Stimulated activated naive B cell treated with anti-CD40 and anti-IgM and Interleukin-4, amounts not matched to agents 10 μg/mL and 1 μg/mL and 100 μg/mL, for 72 hours (primary cell): ENCODE data around the gene PPP2R3C.
"Not testable (repeated sequence)": the region's sequence is repeated elsewhere in the genome, so short reads cannot be mapped to it uniquely, and the experiment has no call there.

Experiments used
- ATAC-seq, 2 donors: fragments of 150-1000 bp; cut with Tn5 transposase; replicated peaks; 2 replicates each; pipeline ENCODE4 v1.10.0; 2021; ENCODE audit warnings: moderate library complexity in 1 of 2
- DNase-seq: peaks from one replicate; pipeline ENCODE4 v3.0.0; 2021
- H3K27ac Mint-ChIP-seq: one replicate; pipeline ENCODE4 v1.8.0; 2022; ENCODE audit warnings: mild to moderate bottlenecking, mixed read lengths
- H3K27me3 Mint-ChIP-seq, 2 donors: one replicate each; pipeline ENCODE4 v1.8.0; 2022; ENCODE audit warnings: mixed read lengths in 2 of 2
- H3K36me3 Mint-ChIP-seq, 2 donors: one replicate each; pipeline ENCODE4 v1.8.0; 2022; ENCODE audit warnings: mixed read lengths in 2 of 2, mild to moderate bottlenecking in 1 of 2
- H3K4me1 Mint-ChIP-seq, 2 donors: one replicate each; pipeline ENCODE4 v1.8.0; 2022; ENCODE audit warnings: mixed read lengths in 2 of 2, mild to moderate bottlenecking in 1 of 2
- H3K4me3 Mint-ChIP-seq, 2 donors: one replicate each; pipeline ENCODE4 v1.8.0; 2022; ENCODE audit warnings: mild to moderate bottlenecking in 2 of 2, mixed read lengths in 2 of 2, moderate library complexity in 1 of 2
- H3K9me3 Mint-ChIP-seq, 2 donors: one replicate each; pipeline ENCODE4 v1.8.0; 2022; ENCODE audit warnings: mixed read lengths in 2 of 2, mild to moderate bottlenecking in 1 of 2

The PPP2R3C gene

DNA sequence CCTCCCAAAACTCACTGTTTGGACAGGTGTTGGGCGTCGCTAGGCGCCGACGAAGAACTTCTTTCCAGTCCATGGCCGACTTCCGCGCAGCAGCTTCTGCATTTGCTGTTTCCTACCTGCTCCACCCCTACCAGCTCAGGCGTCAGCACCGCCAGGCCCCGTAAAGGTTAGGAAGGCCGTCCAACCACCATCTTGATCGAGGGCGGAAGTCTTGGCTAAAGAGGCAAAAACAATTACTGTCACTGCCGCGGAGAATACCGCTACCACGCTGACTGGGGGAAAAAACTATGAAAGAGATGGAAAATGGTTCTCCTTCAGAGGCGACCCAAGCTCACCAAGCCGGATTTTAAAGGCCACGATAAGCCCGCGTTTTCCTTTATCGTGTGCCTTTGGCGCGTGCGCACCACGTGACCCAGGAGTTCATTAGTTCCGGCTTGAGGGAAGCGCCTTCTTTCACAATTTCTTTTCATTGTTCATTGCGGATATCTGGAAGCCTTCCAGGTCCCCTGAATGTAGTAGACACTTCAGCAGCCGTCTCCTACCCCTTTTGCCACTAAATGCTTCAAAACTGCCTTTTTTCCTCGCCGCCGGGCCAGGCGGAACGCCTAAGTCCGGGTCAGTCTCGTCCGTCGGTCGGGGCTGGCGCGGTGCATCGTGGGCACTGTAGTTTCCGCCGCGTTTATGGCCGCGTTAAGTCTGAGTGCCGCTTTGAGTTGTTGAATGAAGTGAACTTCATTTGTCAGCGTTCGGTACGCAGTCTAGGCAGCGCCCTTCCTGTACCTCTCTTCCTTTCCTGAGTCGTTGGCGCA, at the start of gene PPP2R3C, which contains the start of gene PRORP:
TSS of gene PPP2R3C (minus strand) at position 104 of the 809 bp plus-strand sequence. CDS start at position 73, 31 bp downstream.
TSS of gene PRORP (plus strand) at position 666 of the 809 bp plus-strand sequence. CDS start 694 bp downstream, outside the sequence.
- Mint-ChIP-seq H3K4me1 (peaks cover 26 to 62% of the 10 kb centered on the region in 2 donors), H3K27ac (peak within 1 kb of the TSS; percentile 99), H3K36me3 (peaks cover 11 to 21% of the 10 kb centered on the region in 2 donors), H3K4me3 (peak within 1 kb of the TSS; percentile 88 to 95), H3K27me3 (no peaks in the 10 kb centered on the region), H3K9me3 (no peaks in the 10 kb centered on the region)
- ATAC-seq: peak; percentile 90 to 92
- DNase-seq: peak; percentile 90

DNA sequence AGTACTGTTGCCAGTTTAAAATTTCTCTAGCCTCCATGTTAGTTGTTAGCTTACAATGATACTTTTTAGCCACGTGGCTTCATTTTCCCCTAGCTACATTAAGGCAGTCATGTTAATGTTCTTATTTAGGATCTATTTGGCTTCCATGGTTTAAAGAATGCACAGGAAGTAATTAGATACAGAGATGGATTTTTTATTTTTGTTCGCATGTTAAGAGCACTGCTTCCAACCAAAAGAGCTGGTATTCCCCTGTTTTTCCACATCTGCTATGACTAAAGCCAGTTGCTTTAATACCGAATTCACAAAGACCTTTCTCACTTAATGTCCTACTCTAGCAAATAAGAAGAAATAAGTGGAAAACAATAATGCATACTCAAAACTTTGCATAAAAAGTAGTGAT, 45.7 kb upstream of the PPP2R3C start:
- Mint-ChIP-seq H3K27me3 (no peaks in the 10 kb centered on the region), H3K4me1 (peaks cover 0 to 4% of the 10 kb centered on the region in 2 donors), H3K36me3 (peaks cover 34 to 49% of the 10 kb centered on the region in 2 donors), H3K27ac (no peak overlapping the region), H3K4me3 (no peak overlapping the region), H3K9me3 (peaks cover 7 to 13% of the 10 kb centered on the region in 2 donors)
- DNase-seq (no peak), ATAC-seq (no peak)

DNA sequence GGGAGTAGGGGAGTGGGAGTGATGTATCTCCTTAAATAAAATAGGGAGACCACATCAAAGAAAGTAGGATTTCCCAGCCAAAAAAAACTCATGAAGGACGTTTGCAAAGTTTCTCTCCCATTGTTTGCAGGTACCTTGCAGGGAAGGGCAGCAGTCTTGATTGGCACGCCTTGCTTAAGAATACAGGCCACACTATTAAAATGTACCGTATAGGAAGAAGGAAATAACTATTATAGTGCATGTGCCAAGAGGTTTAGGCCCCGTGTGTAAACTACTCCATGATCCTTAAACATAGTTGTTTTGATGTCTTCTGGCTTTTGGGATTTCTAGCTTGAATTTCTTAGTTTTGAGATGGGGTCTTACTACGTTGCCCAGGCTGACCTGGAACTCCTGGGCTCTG, 43.1 kb upstream of the PPP2R3C start:
- Mint-ChIP-seq H3K4me1 (peaks cover 4 to 10% of the 10 kb centered on the region in 2 donors), H3K27ac (no peak overlapping the region), H3K4me3 (no peak overlapping the region), H3K27me3 (no peaks in the 10 kb centered on the region), H3K36me3 (peaks cover 27 to 38% of the 10 kb centered on the region in 2 donors), H3K9me3 (peaks cover 6 to 8% of the 10 kb centered on the region in 2 donors)
- ATAC-seq (no peak), DNase-seq (no peak)

DNA sequence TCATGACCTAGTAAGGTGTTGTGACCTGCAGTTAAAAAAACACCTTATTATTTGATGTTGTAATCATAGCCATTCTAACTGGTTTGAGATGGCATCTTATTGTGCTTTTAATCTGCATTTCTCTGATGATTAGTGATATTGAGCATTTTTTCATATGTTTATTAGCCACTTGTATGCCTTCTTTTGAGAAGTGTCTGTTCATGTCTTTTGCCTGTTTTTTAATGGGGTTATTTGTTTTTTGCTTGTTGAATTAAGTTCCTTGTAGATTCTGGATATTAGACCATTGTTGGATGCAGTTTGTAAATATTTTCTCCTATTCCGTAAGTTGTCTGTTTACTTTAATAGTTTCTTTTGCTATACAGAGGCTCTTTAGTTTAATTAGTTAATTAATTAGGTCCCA, 41.6 kb upstream of the PPP2R3C start:
- DNase-seq (no peak), ATAC-seq (no peak)
- no peak overlapping the region for H3K27ac Mint-ChIP-seq
- peaks cover 4 to 11% of the 10 kb centered on the region in 2 donors for H3K4me1 Mint-ChIP-seq
- H3K9me3 Mint-ChIP-seq: no peaks in the 10 kb centered on the region
- H3K36me3 Mint-ChIP-seq: peaks cover 28 to 37% of the 10 kb centered on the region in 2 donors
- no peaks in the 10 kb centered on the region for H3K27me3 Mint-ChIP-seq
- H3K4me3 Mint-ChIP-seq: no peak overlapping the region

DNA sequence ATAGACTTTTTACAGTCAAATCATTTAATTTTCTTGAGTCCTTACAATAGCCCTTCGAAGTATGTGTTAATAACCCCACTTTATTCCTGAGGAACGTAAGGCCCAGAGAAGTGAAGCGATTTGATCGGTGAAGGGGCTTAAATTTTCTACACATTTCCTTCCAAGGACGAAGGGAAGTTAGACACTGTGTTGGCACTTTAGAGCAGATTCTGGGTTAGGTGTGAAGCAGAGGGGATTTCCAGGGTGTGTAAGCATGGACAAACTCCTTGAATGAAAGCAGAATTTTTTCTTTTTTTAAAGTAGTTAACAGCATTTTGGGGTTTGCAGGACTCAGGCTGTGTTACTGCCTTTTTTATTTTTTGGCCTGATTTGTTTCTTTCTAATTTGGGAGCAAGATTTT, 39.4 kb upstream of the PPP2R3C start:
- peaks cover 23 to 35% of the 10 kb centered on the region in 2 donors for H3K36me3 Mint-ChIP-seq
- no peaks in the 10 kb centered on the region for H3K27me3 Mint-ChIP-seq
- DNase-seq: no peak
- ATAC-seq: no peak
- peaks cover 4 to 12% of the 10 kb centered on the region in 2 donors for H3K4me1 Mint-ChIP-seq
- H3K9me3 Mint-ChIP-seq: no peaks in the 10 kb centered on the region
- no peak overlapping the region for H3K4me3 Mint-ChIP-seq
- no peak overlapping the region for H3K27ac Mint-ChIP-seq

DNA sequence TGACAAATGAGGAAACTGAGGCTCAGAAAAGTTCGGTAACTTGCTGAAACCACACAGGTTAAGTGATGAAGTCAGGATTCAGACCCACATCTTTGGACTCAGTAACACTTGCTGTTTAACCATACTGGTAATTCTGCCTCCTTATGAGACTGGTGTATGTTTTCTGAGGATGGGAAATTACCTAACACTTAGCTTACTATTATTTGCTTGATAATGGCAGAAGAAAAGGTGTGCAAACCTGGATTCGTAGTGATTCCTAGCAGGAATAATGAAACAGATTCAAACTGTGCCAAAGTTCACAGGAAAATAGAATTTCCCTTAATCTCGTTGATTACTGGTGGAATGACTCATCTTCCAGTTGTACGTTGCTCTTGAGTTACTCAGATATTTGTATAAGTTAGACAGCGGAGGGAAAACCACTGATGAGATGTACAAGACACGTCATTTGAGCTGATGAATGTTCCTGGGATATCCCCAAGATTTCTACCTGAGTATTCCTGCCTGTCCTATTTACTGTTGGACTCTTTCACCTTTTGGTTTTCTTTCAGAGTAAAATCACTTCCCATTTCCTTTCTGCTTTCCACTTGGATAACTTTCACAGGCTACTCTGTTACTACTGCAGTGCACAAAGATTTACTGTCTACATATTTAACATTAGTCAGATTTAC, 38.1 kb upstream of the PPP2R3C start:
- ATAC-seq: no peak
- no peak for DNase-seq
- Mint-ChIP-seq H3K4me3 (no peak overlapping the region), H3K36me3 (peaks cover 22 to 27% of the 10 kb centered on the region in 2 donors), H3K9me3 (no peaks in the 10 kb centered on the region), H3K27me3 (no peaks in the 10 kb centered on the region), H3K4me1 (peaks cover 9 to 19% of the 10 kb centered on the region in 2 donors), H3K27ac (no peak overlapping the region)

DNA sequence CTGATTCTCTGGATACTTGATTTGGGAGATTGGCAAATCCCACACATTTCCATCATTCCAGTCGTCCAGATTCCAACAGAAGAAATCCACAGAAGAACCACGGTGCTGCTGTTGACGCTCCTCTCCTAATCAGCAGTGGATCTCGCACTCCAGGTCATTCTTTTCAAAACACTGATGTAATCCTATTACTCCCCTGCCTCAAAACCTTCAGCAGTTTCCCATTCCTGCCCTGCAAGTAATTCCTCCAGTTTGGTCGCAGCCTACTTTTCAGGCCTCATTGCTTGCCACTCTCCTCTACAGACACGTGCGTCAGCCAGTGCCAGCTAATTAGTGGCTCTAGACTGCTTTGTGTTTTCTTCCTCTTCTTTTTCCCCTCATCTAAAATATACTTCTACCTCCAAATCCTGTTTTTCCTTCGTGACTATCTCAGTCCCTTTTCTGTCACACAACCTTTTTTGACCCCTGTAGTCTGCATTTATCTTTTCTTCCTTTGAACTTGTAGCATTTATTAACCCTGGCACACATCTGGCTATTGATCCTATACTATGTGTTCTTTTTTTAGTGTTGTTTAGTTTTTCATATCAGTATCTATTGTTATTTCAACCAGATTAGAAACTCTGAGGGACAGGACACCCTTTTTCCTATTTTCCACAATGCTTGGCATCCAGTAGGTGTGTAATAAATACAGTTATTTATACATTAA, 37.3 kb upstream of the PPP2R3C start:
- Mint-ChIP-seq H3K9me3 (no peaks in the 10 kb centered on the region), H3K4me1 (peaks cover 9 to 19% of the 10 kb centered on the region in 2 donors), H3K27ac (no peak overlapping the region), H3K4me3 (peak overlapping the region in 1 of 2 donors; percentile 10), H3K36me3 (peaks cover 19 to 23% of the 10 kb centered on the region in 2 donors), H3K27me3 (no peaks in the 10 kb centered on the region)
- no peak for ATAC-seq
- DNase-seq: no peak

DNA sequence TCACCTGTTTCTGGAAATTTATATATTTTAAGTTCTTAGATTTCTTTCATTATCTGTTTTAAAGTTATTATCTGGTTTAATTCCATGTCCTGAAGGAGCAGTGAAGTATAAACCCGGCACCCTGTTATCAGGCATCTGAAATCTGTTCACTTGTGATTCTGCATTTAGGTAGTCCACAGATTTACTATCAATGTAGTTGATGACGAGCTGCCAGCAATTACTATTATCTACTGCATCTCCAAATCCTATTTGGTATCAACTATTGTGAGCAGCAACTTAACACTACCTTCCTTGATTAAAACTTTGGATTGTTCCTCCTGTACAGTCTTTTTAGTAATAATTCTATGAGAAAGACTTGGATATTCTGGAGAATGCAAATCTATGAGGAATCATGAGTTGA, 36.7 kb upstream of the PPP2R3C start:
- no peaks in the 10 kb centered on the region for H3K9me3 Mint-ChIP-seq
- H3K27ac Mint-ChIP-seq: no peak overlapping the region
- H3K4me3 Mint-ChIP-seq: no peak overlapping the region
- peaks cover 11 to 19% of the 10 kb centered on the region in 2 donors for H3K4me1 Mint-ChIP-seq
- peaks cover 17 to 21% of the 10 kb centered on the region in 2 donors for H3K36me3 Mint-ChIP-seq
- no peaks in the 10 kb centered on the region for H3K27me3 Mint-ChIP-seq
- no peak for DNase-seq
- no peak for ATAC-seq

DNA sequence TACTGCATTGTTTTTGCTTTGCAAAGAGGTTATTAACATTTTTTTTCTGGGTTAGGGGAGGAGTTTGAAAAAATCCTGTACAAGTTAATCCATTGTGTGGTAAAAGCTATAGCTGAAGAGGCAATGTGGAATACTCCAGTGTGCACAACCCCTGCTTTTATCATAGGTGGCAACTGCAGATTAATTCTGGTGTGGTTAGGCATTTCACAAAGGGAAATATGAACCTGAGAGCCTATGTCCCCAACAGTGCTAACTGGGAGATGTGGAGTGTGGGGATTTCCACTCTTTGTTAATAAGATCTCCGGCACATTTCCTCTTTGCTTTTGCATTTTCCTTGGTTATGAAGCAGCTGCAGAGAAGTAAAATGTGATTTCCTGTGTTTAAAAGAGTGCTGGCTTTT, 34.2 kb upstream of the PPP2R3C start:
- ATAC-seq (no peak), DNase-seq (no peak)
- peaks cover 19 to 24% of the 10 kb centered on the region in 2 donors for H3K36me3 Mint-ChIP-seq
- no peak overlapping the region for H3K27ac Mint-ChIP-seq
- H3K9me3 Mint-ChIP-seq: no peaks in the 10 kb centered on the region
- H3K4me3 Mint-ChIP-seq: no peak overlapping the region
- peaks cover 10 to 14% of the 10 kb centered on the region in 2 donors for H3K4me1 Mint-ChIP-seq
- H3K27me3 Mint-ChIP-seq: no peaks in the 10 kb centered on the region

DNA sequence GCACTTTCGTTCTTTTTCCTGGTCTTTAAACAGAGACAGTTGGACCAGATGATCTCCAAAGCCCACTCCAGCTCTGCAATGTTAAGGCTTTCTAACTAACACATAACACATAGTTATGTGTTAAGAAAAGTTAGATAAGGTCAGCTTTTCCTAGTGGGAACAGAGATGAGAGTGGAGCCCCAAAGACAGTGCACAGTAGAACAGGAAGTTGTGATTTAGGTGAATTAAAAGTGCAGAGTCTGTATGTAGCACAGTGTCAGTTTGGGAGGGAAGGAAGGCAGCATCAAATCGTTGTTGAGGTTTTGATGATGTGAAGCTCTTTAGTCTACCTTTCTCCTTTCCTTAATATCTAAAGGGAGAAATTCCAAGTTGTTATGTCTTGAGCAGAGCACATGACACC, 32.2 kb upstream of the PPP2R3C start:
- Mint-ChIP-seq H3K27me3 (no peaks in the 10 kb centered on the region), H3K27ac (no peak overlapping the region), H3K9me3 (no peaks in the 10 kb centered on the region), H3K4me1 (peaks cover 8 to 10% of the 10 kb centered on the region in 2 donors), H3K4me3 (no peak overlapping the region), H3K36me3 (peaks cover 5 to 29% of the 10 kb centered on the region in 2 donors)
- ATAC-seq (no peak), DNase-seq (no peak)

DNA sequence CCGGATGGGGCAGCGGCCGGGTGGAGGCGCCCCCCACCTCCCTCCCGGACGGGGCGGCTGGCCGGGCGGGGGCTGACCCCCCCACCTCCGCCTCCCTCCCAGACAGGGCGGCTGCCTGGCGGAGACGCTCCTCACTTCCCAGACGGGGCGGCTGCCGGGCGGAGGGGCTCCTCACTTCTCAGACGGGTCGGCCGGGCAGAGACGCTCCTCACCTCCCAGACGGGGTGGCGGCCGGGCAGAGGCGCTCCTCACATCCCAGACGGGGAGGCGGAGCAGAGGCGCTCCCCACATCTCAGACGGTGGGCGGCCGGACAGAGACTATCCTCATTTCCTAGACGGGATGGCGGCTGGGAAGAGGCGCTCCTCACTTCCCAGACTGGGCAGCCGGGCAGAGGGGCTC, 30.7 kb upstream of the PPP2R3C start:
- H3K9me3 Mint-ChIP-seq, H3K27ac Mint-ChIP-seq, H3K27me3 Mint-ChIP-seq, ATAC-seq, H3K4me3 Mint-ChIP-seq, DNase-seq, H3K4me1 Mint-ChIP-seq: not testable (repeated sequence)
- H3K36me3 Mint-ChIP-seq: peaks cover 6 to 25% of the 10 kb centered on the region in 2 donors

DNA sequence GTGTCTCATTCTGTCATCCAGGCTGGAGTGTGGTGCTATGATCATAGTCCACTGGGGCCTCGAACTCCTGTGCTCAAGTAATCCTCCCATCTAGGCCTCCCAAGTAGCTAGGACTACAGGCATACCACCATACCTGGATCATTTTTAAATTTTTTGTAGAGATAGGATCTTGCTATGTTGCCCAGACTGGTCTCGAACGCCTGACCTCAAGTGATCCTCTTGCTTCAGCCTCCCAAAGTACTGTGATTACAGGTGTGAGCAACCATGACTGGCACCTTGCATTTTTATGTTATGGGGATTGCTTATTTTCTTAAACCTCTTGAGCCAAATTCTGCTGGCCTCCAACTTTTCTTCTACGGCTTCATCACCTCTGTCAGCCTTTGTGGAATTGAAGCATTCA, 27.4 kb upstream of the PPP2R3C start:
- Mint-ChIP-seq H3K27ac (no peak overlapping the region), H3K4me3 (no peak overlapping the region), H3K9me3 (no peaks in the 10 kb centered on the region), H3K27me3 (no peaks in the 10 kb centered on the region), H3K36me3 (peaks cover 6 to 35% of the 10 kb centered on the region in 2 donors), H3K4me1 (peaks cover 0 to 6% of the 10 kb centered on the region in 2 donors)
- no peak for ATAC-seq
- no peak for DNase-seq

DNA sequence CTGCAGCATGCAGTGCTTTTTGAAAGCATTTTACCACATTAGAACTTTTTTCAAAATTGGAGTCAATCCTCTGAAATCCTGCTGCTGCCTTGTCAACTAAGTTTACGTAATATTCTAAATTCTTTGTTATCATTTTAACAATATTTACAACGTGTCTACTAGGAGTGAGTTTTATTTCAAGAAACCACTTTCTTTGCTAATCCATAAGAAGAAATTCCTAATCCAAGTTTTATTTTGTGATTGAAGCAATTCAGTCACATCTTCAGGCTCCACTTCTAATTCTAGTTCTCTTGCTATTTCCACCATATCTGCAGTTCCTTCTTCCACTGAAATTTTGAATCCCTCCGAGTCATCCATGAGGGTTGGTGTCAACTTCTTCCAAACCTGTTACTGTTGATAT, 25.9 kb upstream of the PPP2R3C start:
- Mint-ChIP-seq H3K9me3 (no peaks in the 10 kb centered on the region), H3K4me1 (peaks cover 0 to 4% of the 10 kb centered on the region in 2 donors), H3K4me3 (no peak overlapping the region), H3K36me3 (peaks cover 4 to 33% of the 10 kb centered on the region in 2 donors), H3K27me3 (no peaks in the 10 kb centered on the region), H3K27ac (no peak overlapping the region)
- ATAC-seq (no peak), DNase-seq (no peak)

DNA sequence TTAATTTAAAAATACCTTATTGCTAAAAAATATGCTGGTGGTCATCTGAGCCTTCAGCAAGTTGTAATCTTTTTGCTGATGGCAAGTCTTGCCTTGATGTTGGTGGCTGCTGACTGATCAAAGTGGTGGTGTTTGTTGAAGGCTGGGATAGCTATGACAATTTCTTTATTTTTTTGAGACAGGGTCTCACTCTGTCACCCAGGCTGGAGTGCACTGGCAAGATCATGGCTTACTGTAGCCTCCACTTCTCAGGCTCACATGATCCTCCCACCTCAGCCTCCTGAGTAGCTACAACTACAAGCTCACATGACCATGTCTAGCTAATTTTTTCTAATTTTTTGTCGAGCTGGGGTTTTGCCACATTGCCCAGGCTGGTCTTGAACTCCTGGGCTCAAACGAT, 25.4 kb upstream of the PPP2R3C start:
- peaks cover 0 to 4% of the 10 kb centered on the region in 2 donors for H3K4me1 Mint-ChIP-seq
- H3K27me3 Mint-ChIP-seq: no peaks in the 10 kb centered on the region
- H3K9me3 Mint-ChIP-seq: no peaks in the 10 kb centered on the region
- no peak overlapping the region for H3K4me3 Mint-ChIP-seq
- H3K27ac Mint-ChIP-seq: no peak overlapping the region
- DNase-seq (no peak), ATAC-seq (no peak)
- peaks cover 4 to 33% of the 10 kb centered on the region in 2 donors for H3K36me3 Mint-ChIP-seq
